HCT116 (cell line): Measurements from ENCODE around the gene GADD45G. TPM values are rescaled to one million over a fixed set of nuclear protein-coding genes. Genes with fewer than 3 reads are reported as not detected.

Source experiments
- ATAC-seq: fragments of 200-7000 bp; cut with Tn5 transposase; 2 replicates; pipeline ENCODE4 v1.9.1; 2020; ENCODE audit warnings: mild to moderate bottlenecking, moderate library complexity
- BruUV-seq: library from RNA; stranded (reverse); fragments of 400-500 nt; replicated peaks from 2 replicates; lab custom pipeline; 2021; lab: Mats Ljungman, UMichigan
- CTCF ChIA-PET: fragments of 300-600 bp; sonication (Branson Sonifier 250); formaldehyde crosslinking; loops from one replicate; lab custom pipeline; 2021; ENCODE audit warnings: antibody characterized with exemption; lab: Charles Lee
- POLR2A ChIA-PET: fragments of 300-600, 350-600 bp; sonication (Branson Sonifier 250); formaldehyde crosslinking; loops from one replicate; lab custom pipeline; 2021; ENCODE audit warnings: antibody characterized with exemption; lab: Charles Lee
- RAD21 ChIA-PET, 2 experiments: fragments of 300-600 bp; sonication (Branson Sonifier 250); formaldehyde crosslinking; loops; one replicate each; lab custom pipeline; 2023; ENCODE audit warnings: low total read pairs in 2 of 2; ENCODE audit not compliant: uncharacterized antibody in 2 of 2, unreplicated experiment in 2 of 2, low non-redundant PET in 1 of 2; lab: Charles Lee
- DNase-seq: peaks from one replicate; pipeline ENCODE4 v3.0.0-alpha.2; 2010; ENCODE audit warnings: low read depth, low spot score
- H2AFZ ChIP-seq: fragments of 200-600 bp; shearing (Covaris generic), sonication (generic); 2 replicates; pipeline ENCODE4 v1.6.1; 2017; ENCODE audit warnings: low read depth, mixed run types, mixed read lengths, antibody characterized with exemption, low read length; ENCODE audit not compliant: poor library complexity, severe bottlenecking
- H3K27ac ChIP-seq: 2 replicates; pipeline ENCODE4 v1.5.1; 2012; ENCODE audit warnings: low read depth, low read length
- H3K27me3 ChIP-seq: fragments of 200-600 bp; sonication (generic); 2 replicates; pipeline ENCODE4 v1.6.1; 2016; ENCODE audit warnings: mixed run types, low read length, mixed read lengths; ENCODE audit not compliant: insufficient read depth
- H3K36me3 ChIP-seq, 2 experiments: fragments of 200-500 bp in 1 of 2; fragments of 200-600 bp in 1 of 2; sonication (Bioruptor generic) in 1 of 2; sonication (generic) in 1 of 2; 2 replicates each; pipeline versions ENCODE4 v1.5.1 to v1.6.1; 2014 to 2016; ENCODE audit warnings: low read length in 2 of 2, inconsistent platforms in 1 of 2, mixed read lengths in 1 of 2, mixed run types in 1 of 2; ENCODE audit not compliant: insufficient read depth in 2 of 2, control insufficient read depth in 1 of 2
- H3K4me1 ChIP-seq, 2 experiments: fragments of 200-600 bp in 1 of 2; sonication (generic) in 1 of 2; 2 replicates each; pipeline versions ENCODE4 v1.5.1 to v1.6.1; 2012 to 2017; ENCODE audit warnings: low read length in 2 of 2, inconsistent platforms in 1 of 2, mild to moderate bottlenecking in 1 of 2, mixed read lengths in 1 of 2, mixed run types in 1 of 2, moderate library complexity in 1 of 2; ENCODE audit not compliant: insufficient read depth in 2 of 2, control insufficient read depth in 1 of 2
- H3K4me2 ChIP-seq: fragments of 200-600 bp; sonication (generic); 2 replicates; pipeline ENCODE4 v1.6.1; 2017; ENCODE audit warnings: mixed run types, low read length, mixed read lengths
- H3K4me3 ChIP-seq, 2 experiments: fragments of 200-600 bp in 1 of 2; sonication (generic) in 1 of 2; replicated peaks in 1 of 2; 2 replicates each; pipeline ENCODE4 v1.5.1; 2011 to 2016; ENCODE audit warnings: low read length in 2 of 2, control low read depth in 1 of 2, low read depth in 1 of 2, mild to moderate bottlenecking in 1 of 2, mixed read lengths in 1 of 2, mixed run types in 1 of 2
- H3K79me2 ChIP-seq: fragments of 200-600 bp; sonication (generic); 2 replicates; pipeline ENCODE4 v1.6.1; 2017; ENCODE audit warnings: mild to moderate bottlenecking, mixed run types, low read length, moderate library complexity, mixed read lengths; ENCODE audit not compliant: insufficient read depth
- H3K9ac ChIP-seq: fragments of 200-600 bp; sonication (generic); 2 replicates; pipeline ENCODE4 v1.6.1; 2016; ENCODE audit warnings: low read length, mixed read lengths
- H3K9me2 ChIP-seq: fragments of 200-600 bp; sonication (generic), shearing (Covaris generic); 2 replicates; pipeline ENCODE4 v1.6.1; 2017; ENCODE audit warnings: mixed run types, mild to moderate bottlenecking, moderate library complexity; ENCODE audit not compliant: insufficient read depth
- H3K9me3 ChIP-seq, 2 experiments: fragments of 200-500 bp in 1 of 2; fragments of 200-600 bp in 1 of 2; sonication (Bioruptor generic) in 1 of 2; sonication (generic) in 1 of 2; 2 replicates each; pipeline ENCODE4 v1.6.1; 2014 to 2017; ENCODE audit warnings: low read length in 2 of 2, mixed read lengths in 2 of 2, inconsistent platforms in 1 of 2, low read depth in 1 of 2, mild to moderate bottlenecking in 1 of 2, mixed run types in 1 of 2, moderate library complexity in 1 of 2; ENCODE audit not compliant: control insufficient read depth in 1 of 2, insufficient read depth in 1 of 2
- H4K20me1 ChIP-seq: fragments of 200-600 bp; sonication (generic), shearing (Covaris generic); 2 replicates; pipeline ENCODE4 v1.6.1; 2017; ENCODE audit warnings: mixed run types, mild to moderate bottlenecking, moderate library complexity; ENCODE audit not compliant: insufficient read depth
- ATF3 ChIP-seq: IDR thresholded peaks from 2 replicates; pipeline ENCODE4 v1.6.1; 2012
- CBX3 ChIP-seq: IDR thresholded peaks from 2 replicates; pipeline ENCODE4 v1.6.1; 2012; ENCODE audit warnings: low read depth
- CEBPB ChIP-seq: IDR thresholded peaks from 2 replicates; pipeline ENCODE4 v1.6.1; 2012; ENCODE audit warnings: low read depth
- ELF1 ChIP-seq: IDR thresholded peaks from 2 replicates; pipeline ENCODE4 v1.6.1; 2012; ENCODE audit warnings: low read depth, borderline replicate concordance
- EZH2 ChIP-seq: fragments of 200-600 bp; sonication (generic); IDR thresholded peaks from 2 replicates; pipeline ENCODE4 v1.6.1; 2017; ENCODE audit warnings: antibody characterized with exemption, mixed run types
- FOSL1 ChIP-seq: IDR thresholded peaks from 2 replicates; pipeline ENCODE4 v1.6.1; 2012; ENCODE audit warnings: low read depth
- MAX ChIP-seq: IDR thresholded peaks from 2 replicates; pipeline ENCODE4 v1.6.1; 2012
- POLR2AphosphoS5 ChIP-seq: IDR thresholded peaks from 2 replicates; pipeline ENCODE4 v1.6.1; 2011; ENCODE audit warnings: mild to moderate bottlenecking, low read depth, low read length, moderate library complexity
- REST ChIP-seq: IDR thresholded peaks from 2 replicates; pipeline ENCODE4 v1.6.1; 2012; ENCODE audit warnings: low read depth
- SIN3A ChIP-seq: IDR thresholded peaks from 2 replicates; pipeline ENCODE4 v1.6.1; 2012; ENCODE audit warnings: low read depth
- SP1 ChIP-seq: IDR thresholded peaks from 2 replicates; pipeline ENCODE4 v1.6.1; 2012; ENCODE audit warnings: low read depth
- TCF7L2 ChIP-seq: IDR thresholded peaks from 2 replicates; pipeline ENCODE4 v1.7.0; 2011; ENCODE audit warnings: borderline replicate concordance, inconsistent platforms; ENCODE audit not compliant: insufficient read depth, insufficient read length; ENCODE audit errors: extremely low read depth
- ZNF274 ChIP-seq: fragments of 200-500 bp; sonication (Bioruptor generic); IDR thresholded peaks from 2 replicates; pipeline ENCODE4 v1.6.1; 2014; ENCODE audit warnings: mild to moderate bottlenecking, low read depth, low read length, inconsistent platforms
- intact Hi-C: fragments of 100-400 bp; cut with micrococcal nuclease; formaldehyde crosslinking; loops from 2 replicates; pipeline ENCODE4 v1.10.0; 2022
- total RNA-seq: library from RNA; stranded (reverse); gene quantifications from one replicate; pipeline ENCODE4 v1.2.1, GENCODE V29; 2021; ENCODE audit not compliant: unreplicated experiment

GADD45G gene
- total RNA-seq, 1 experiment from 2014 or later = not detected

- Histone ChIP-seq H3K9me2 (no peaks in the 10 kb centered on the region), H3K79me2 (no peaks in the 10 kb centered on the region), H3K9me3 (no peaks in the 10 kb centered on the region), H3K4me1 (no peaks in the 10 kb centered on the region), H2AFZ (no peak overlapping the region), H3K4me3 (no peak overlapping the region), H4K20me1 (no peaks in the 10 kb centered on the region), H3K27me3 (peaks cover 16% of the 10 kb centered on the region), H3K4me2 (no peak overlapping the region), H3K9ac (no peak overlapping the region), H3K27ac (no peak overlapping the region), H3K36me3 (no peaks in the 10 kb centered on the region)
- RAD21 ChIA-PET = no interaction called here
- intact Hi-C loops = no loop called here
- POLR2A ChIA-PET = no interaction called here
- CTCF ChIA-PET = interaction anchor here (0.9 to 1.4 kb wide), 2 partner anchors 12 to 37 kb away, joined by 3 to 4 read pairs; no protein-coding TSS in a partner anchor
- BruUV-seq = no TSS peak
- TF ChIP-seq REST = no peak
- no peak for TF ChIP-seq ELF1
- no peak for TF ChIP-seq FOSL1
- no peak for TF ChIP-seq CBX3
- TF ChIP-seq MAX = no peak
- TF ChIP-seq SIN3A = no peak
- TF ChIP-seq EZH2 = no peak
- no peak for TF ChIP-seq ZNF274
- no peak for TF ChIP-seq TCF7L2
- TF ChIP-seq POLR2AphosphoS5 = no peak
- no peak for TF ChIP-seq CEBPB
- no peak for TF ChIP-seq ATF3
- no peak for TF ChIP-seq SP1
- no peak for ATAC-seq
- no peak for DNase-seq
Measured at GRCh38 chr9:89586311-89586710, 18.5 kb upstream of the GADD45G start.
